NK-92 (cell line): ENCODE data around the gene OR51Q1.

ENCODE experiments used
- DNase-seq: peaks from one replicate; lab custom pipeline; 2025; ENCODE audit not compliant: unreplicated experiment; lab: John Stamatoyannopoulos, UW

The OR51Q1 gene, protein sequence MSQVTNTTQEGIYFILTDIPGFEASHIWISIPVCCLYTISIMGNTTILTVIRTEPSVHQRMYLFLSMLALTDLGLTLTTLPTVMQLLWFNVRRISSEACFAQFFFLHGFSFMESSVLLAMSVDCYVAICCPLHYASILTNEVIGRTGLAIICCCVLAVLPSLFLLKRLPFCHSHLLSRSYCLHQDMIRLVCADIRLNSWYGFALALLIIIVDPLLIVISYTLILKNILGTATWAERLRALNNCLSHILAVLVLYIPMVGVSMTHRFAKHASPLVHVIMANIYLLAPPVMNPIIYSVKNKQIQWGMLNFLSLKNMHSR

DNA sequence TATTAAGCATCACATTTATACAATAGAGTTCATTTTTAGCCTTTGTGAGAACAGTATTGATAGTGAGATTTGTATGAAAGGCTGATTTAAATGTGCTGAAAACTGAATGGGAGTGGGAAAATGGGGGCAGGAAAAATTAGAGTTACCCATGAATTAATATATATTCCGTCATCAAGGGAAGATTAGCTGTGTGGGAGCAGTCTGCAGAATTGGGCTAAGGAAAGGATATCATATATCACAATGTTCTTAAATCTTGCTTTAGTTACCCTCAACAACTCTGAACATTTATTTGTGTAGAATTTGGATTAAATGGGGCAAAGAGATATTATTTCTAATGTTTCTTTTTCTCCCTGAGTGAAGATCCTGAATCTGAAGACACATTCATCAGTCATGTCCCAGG lies at the start of gene OR51Q1:
Gene OR51Q1 (plus strand): TSS at position 301 of the 400 bp plus-strand sequence. CDS start 90 bp downstream, at position 391.
- no peak for DNase-seq

DNA sequence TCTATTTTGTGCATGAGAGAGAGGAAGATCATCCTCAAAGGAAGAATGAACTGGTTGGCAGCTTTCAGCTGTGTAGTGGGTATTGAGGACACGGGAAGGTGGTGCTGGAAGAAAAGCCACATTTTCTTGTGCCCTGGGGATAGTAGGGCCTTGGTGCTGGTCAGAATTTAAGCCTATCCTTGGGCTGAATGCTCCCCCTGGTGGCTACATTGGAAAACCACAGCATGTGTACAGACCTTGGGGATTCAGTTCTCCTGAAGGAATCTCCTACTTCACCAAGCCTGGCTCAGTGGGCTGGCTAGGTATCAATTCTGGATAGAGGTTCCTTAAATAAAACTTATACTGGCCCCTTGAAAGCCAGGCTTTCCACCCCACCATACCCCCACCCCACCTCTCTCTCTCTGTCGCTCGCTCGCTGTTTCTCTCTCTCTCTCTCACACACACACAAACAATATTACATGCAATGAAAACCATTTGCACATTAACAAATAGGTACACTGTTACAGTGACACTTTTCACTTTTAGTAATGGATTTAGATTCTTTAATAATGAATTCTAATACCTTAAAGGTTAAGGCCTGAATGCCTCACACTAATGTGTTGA lies 41.1 kb upstream of the OR51Q1 start:
- no peak for DNase-seq

DNA sequence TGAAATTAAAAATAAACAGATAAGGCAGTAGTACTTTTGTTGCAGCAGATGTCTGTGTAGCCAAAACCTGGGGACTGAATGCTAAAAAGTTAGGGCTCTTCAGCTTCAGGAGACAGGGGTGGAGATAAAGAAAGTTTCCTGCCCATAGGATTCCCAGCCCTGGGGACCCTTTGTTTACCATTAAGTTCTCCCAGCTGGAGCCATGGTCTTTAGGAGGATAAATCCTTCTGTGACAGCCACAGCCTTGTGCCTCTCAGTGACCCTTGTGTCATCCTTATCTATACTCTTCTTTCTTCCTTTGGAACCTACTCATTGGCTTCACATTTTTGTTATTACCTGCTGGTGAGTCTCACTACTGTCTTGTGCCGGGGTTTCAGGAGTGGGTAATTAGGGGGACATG lies 38.3 kb upstream of the OR51Q1 start, which contains the start of gene OR51M1:
Gene OR51M1 (plus strand): TSS at position 237 of the 400 bp plus-strand sequence. CDS start 5,587 bp downstream, outside the sequence.
- DNase-seq = no peak

DNA sequence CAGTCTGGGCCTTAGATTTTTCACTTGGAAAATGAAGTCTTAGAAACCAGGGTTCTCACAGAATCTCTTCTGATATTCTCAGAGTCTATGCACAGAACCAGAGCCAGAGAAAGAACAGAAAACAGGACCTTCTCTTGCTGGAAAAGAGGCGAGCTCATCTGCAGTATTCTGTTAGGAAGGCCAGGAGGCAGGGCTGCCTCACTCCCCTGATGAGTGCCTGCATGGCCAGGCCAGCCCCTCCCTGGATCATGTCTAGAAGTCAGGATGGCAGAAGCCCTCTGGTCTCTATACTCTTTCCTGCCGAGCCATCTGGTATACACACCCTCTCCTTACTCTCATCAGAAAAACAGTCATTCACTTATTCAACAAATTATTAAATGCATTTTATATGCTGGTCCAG lies 37.6 kb upstream of the OR51Q1 start:
- DNase-seq = no peak

DNA sequence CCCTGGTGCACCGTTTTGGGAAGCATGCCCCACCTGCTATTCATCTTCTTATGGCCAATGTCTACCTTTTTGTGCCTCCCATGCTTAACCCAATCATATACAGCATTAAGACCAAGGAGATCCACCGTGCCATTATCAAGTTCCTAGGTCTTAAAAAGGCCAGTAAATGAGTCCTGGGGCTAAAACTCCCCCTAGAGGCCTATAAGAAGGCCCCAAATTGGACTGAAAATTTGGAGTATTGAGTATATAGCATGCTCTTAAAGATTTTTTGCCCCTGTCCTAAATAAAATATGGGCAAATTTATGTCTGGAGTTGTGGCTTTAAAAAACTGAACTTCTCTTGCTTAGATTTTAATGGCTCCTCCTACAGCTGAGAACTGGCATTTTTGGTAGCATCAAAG lies 31.7 kb upstream of the OR51Q1 start:
- no peak for DNase-seq

DNA sequence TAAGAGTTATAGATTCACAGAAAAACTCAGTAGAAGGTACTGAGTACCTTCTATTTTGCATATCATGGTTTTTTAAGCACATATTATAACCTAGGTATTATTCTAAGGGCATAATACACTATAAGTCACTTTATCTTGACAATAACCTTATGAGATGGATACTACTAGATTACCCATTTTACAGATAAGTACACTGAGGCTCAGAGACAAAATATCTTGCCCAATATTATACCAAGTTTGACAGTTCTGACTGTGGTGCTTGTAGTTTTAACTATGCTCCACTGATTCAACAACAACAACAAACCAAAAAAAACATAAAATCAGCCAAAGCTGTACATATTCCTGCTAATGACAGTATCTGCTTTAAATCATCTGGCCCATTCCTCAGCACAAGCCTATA lies 27.8 kb upstream of the OR51Q1 start:
- no peak for DNase-seq

DNA sequence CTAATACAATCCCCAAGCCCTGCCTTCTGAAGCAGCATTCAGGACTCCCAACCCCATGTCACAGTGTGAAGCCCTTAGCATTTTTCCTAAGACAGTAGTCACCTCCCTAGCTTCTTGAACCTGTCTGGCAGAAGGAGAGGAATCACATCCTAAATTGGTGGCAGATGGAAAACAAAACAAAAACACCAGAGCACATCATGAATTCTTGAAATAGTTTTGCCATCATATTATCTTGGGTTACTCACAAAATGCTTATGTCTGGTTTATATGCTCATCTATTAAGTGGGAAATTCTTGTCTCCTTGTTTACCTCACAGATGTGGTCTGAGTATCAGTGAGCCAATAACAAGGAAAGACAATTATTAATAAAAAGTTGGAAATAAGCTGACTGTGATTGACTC lies 23.0 kb upstream of the OR51Q1 start:
- no peak for DNase-seq

DNA sequence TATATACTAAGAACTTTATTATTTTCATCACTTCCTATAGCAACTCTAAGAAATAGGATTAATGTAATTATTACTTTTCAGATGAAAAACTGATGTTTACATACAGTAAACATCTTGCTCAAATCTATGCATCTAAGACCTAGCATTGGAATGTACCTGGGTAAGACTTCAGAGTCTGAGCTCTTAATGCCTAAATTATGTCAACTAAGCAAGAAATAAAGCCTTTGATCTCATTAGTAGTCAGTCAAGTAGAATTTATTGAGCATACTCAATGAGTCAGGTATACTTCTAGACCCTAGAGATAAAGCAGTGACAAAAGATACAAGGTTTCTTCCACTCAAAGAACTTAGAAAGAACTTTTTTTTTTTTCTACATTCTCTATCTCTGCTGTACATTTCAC lies 16.7 kb upstream of the OR51Q1 start:
- DNase-seq = no peak

DNA sequence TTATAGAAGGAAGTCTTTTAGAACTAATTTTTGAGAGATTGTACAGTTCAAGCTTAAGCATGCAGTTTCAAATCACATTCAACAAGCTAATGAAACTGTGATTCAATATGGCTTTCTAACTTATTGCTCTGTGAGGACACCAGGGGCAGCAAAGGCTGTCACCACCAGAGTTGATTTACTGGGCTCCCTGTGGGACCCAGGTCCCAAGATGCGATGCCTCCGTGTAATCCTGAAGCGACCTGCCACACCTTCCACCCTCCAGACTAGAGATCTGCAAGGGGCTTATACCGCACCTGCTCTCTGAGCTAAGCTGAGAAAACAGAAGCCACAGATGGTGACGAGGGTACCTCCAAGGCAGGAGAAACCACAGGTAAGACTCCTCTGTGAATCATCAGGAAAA lies 918 bp upstream of the OR51Q1 start:
- DNase-seq = no peak

DNA sequence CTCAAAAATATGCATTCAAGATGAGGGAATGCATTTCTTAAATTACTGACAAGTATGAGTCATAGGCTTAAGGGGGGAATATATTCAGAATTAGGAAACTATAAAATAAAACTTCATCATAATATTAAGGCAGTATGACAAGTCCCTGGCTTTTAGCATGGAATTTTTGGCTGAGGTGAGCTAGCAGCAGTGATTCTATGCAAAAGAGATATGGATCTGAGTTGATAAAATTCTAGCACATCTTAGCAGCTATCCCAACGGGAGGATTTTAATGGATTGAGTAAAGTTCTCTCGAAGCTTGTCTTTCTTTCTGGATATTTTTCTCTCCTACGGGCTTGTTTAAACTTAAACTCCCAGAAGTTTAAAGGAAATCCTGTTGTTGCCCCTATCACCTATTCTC lies 1.2 kb downstream of the OR51Q1 start:
- DNase-seq = no peak

DNA sequence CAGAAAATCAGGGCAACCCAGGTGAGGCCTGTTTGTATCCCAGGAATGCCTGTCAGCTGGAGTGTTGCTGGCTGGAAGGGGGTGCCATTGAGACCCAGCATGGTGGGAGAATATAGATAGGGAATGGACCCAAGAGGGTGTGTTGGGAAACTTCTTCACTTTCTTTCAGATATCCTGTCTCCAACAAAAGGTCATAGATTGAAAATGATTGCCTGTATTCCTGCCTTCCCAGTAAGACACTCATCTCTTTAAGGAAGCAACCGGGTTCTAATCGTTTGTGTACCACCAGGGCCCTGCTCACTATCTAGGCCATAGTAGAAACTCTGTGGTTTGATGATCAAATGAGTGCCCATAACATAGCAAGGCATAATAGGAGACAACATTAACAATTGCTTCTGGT lies 19.5 kb downstream of the OR51Q1 start, which contains the start of gene OR51I1:
Gene OR51I1 (minus strand): TSS at position 101 of the 400 bp plus-strand sequence. CDS start 0 bp downstream, at position 101.
- DNase-seq = no peak

DNA sequence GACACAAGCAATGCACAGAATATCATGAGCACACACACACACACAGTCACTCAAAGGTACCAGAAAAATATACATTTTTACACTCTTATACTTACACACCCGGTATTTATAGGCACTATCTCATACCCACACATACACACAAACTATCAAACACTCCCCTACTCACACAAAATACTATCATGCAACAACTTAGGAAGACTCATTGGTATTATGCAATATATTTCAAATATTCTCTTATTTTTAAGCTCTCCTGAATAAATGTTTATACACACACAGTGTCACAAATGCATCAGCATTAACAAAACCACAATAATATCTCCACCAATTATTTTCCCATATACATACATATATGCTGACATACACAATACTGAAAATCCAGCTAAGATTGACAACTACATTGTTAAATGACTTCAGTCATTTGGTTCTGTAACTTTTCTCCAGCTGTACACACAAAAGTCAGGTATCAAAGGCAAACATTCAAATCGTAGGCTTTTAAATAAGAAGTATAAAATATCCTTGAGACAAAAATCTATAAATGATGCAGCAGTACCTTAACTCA lies 22.0 kb downstream of the OR51Q1 start:
- no peak for DNase-seq

DNA sequence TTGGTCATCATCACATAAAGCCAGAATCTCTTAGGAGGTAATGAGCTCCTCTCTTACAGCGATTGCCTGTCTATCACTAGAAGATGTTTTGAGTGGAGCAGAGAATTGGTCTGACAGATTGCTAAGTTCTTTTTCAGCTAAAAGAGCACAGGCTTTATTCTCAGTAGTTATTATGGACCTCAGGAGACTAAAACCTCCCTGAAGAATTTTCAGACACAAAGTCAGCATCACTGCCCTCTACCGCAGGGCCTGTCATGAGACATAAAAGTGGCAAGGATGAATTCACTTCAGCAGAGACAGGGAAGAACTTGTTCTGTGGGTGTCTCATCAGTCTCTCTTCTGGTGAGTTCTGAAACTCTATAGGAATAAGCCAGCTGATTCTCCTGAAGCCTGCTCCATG lies 27.1 kb downstream of the OR51Q1 start, which contains the start of gene OR51I2:
Gene OR51I2 (plus strand): TSS at position 301 of the 400 bp plus-strand sequence. CDS start 4,166 bp downstream, outside the sequence.
- no peak for DNase-seq

DNA sequence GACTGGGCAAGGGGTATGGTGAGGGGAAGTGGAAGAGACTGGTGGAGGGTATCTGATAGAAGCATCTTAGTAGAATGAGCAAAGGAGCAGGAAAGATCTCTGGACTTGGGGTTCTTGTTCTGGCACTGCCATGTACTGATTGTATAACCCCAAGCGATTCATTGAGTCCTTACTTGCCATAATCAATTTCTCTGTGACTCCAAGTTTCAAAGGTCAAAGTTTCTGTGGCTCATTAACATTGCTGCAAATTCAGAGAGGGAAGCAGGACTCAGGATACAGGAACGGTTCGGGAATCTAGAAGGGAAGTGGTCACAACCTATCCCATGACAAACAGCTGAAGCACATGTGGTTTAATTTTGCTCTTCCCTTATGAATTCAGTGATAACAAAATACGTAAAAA lies 27.5 kb downstream of the OR51Q1 start:
- DNase-seq = no peak

DNA sequence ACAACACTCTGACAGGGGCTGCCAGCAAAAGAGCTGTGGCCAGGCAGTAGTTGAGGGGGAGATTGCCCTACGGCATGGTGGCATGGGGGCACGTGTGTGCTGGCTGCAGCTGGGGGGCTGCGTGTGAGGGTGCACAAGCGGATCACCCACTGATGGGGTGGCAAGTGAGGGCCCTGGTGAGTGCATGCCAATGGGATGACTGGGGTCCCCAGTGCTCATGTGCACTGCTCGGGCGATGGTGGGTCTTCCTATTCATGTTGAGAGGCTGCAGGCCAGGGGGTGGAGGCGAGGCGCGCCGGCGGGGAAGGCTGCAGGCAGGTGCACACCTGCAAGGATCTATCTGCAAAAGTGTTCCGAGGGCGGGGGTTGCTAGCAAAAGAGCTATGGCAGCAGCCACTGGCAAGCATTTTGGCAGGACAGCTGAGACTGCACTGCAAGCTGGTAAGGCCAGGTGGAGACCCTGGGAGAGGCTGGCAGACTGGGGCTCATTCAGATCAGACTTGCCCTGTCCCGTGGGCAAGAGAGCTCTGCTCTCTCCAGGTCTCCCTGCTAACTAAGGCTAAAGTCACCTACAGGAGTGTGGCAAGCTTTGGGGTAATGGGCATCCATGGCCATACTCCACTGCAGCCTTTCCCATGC lies 39.2 kb downstream of the OR51Q1 start:
- no peak for DNase-seq

DNA sequence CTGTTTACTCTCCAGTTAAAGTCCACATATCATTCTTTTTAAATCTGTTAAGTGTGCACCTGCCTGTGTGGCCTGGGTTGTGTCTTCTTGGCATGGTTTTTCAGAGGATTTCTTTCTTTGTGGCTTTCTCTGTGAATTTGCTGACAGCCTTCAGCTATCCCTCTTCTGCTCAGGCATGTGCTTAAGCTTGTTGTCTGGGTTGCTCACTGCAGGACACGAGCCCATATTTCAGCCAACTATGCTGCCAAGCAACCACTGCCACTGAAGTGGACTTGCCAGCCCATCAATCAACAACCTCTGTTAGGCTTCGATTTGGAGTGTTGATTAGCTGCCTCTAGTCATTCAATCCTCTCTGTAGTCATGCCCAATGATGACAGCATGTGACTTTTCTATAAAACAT lies 45.6 kb downstream of the OR51Q1 start:
- no peak for DNase-seq
